GM18867 (cell line): Measurements from ENCODE around the gene TLR5.

Experiments used
- ATAC-seq: cut with Tn5 transposase; IDR thresholded peaks from one replicate; pipeline ENCODE4 v1.9.1; 2021; ENCODE audit warnings: mild to moderate bottlenecking, moderate library complexity; ENCODE audit not compliant: unreplicated experiment

Gene TLR5

GRCh38 chr1:223116950-223117349, 26.1 kb downstream of the TLR5 start:
- no peak for ATAC-seq

GRCh38 chr1:223114871-223115270, 28.2 kb downstream of the TLR5 start:
- no peak for ATAC-seq

- no peak for ATAC-seq
Measured at GRCh38 chr1:223110952-223111351, 32.1 kb downstream of the TLR5 start.

- no peak for ATAC-seq
Measured at GRCh38 chr1:223109581-223110026, 33.4 kb downstream of the TLR5 start.

- no peak for ATAC-seq
Measured at GRCh38 chr1:223106856-223107255, 36.2 kb downstream of the TLR5 start.

- ATAC-seq = no peak
Measured at GRCh38 chr1:223105568-223105967, 37.5 kb downstream of the TLR5 start.

GRCh38 chr1:223102797-223103533, 40.1 kb downstream of the TLR5 start:
- ATAC-seq = no peak

GRCh38 chr1:223097713-223098112, 45.3 kb downstream of the TLR5 start:
- no peak for ATAC-seq

GRCh38 chr1:223095870-223096269, 47.2 kb downstream of the TLR5 start:
- ATAC-seq = no peak

- ATAC-seq = no peak
Measured at GRCh38 chr1:223091896-223092295, 51.2 kb downstream of the TLR5 start.

GRCh38 chr1:223089250-223089649, 53.8 kb downstream of the TLR5 start:
- no peak for ATAC-seq

- ATAC-seq = no peak
Measured at GRCh38 chr1:223088713-223089240, 54.3 kb downstream of the TLR5 start.

GRCh38 chr1:223087291-223088255, 55.5 kb downstream of the TLR5 start:
- ATAC-seq = no peak

GRCh38 chr1:223084464-223084866, 58.6 kb downstream of the TLR5 start:
- no peak for ATAC-seq

GRCh38 chr1:223083831-223084230, 59.2 kb downstream of the TLR5 start:
- no peak for ATAC-seq

GRCh38 chr1:223082914-223083313, 60.1 kb downstream of the TLR5 start:
- no peak for ATAC-seq

- ATAC-seq = peak; percentile 97
Measured at GRCh38 chr1:223081181-223081994, 61.7 kb downstream of the TLR5 start.

GRCh38 chr1:223079498-223079897, 63.5 kb downstream of the TLR5 start:
- ATAC-seq = no peak

GRCh38 chr1:223077247-223077833, 65.7 kb downstream of the TLR5 start:
- no peak for ATAC-seq

GRCh38 chr1:223076362-223076761, 66.7 kb downstream of the TLR5 start:
- no peak for ATAC-seq
